Heart left ventricle (tissue), 13 donors: Measurements from ENCODE around the gene CLEC16A.

ENCODE experiments used
- POLR2A ChIP-seq, 2 donors: fragments of 450-650 bp; IDR thresholded peaks; one replicate each; pipeline ENCODE4 v1.6.1; 2017; ENCODE audit warnings: antibody characterized with exemption in 2 of 2, mild to moderate bottlenecking in 2 of 2, moderate library complexity in 2 of 2
- TF ChIP-seq, protein P1 (sequence below), 12 donors: fragments of 200-600 bp; sonication (generic) in 4 of 12; IDR thresholded peaks; one replicate each; pipeline versions ENCODE4 v1.5.0 to v1.8.0; 2018 to 2022; ENCODE audit warnings: antibody characterized with exemption in 12 of 12, mild to moderate bottlenecking in 5 of 12
- donor health status: ischemic (EF 13 %, LVEDD 7.1; RV severe dilation, severe dysfunction).
- donor health status: DM: no; HTN: yes; CAD: no.
- donor health status: DM: no; HTN: no; CAD: no.
- donor health status: ischemic (EF 25% LVEDD 6.9; RV normal size, moderate dysfunction).
- donor health status: ischemic (EF 25% LVEDD 5.7; RV mildly dilated, moderate dysfunction).
- donor health status: ischemic (EF 35%, LVEDD 5.7; RV mildly dilated, moderate dysfunction).
- donor health status: nonischemic (EF 11% LVEDD 7.7; RV severe dilation, severe dysfunction).
- donor health status: DM: yes; HTN: yes; CAD: no.
- donor health status: PGD.
- donor health status: ischemic (EF 29% LVEDD 5.4; RV normal size, mild dysfunction).
- donor health status: nonischemic (EF 23%, LVEDD 6.1; RV moderate dilation, normal function).

DNA sequence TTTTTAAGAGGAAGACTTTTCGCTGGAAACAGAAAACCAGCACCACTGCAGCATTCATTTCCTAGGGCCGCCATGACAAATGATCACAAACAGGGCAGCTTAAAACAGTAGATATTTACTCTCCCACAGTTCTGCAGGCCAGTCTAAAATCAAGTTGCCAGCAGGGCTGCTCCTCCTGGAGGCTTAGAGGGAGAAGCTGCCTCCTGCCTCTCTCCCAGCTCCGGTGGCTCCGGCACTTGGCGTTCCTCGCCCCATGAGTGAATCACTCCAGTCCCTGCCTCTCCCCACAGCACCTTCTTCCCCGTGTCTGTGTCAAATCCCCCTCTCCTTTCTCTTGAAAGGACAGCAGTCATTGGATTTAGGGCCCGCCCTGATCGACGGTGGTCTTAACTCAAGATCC, 239.6 kb downstream of the CLEC16A start:
- TF ChIP-seq, protein P1, sequence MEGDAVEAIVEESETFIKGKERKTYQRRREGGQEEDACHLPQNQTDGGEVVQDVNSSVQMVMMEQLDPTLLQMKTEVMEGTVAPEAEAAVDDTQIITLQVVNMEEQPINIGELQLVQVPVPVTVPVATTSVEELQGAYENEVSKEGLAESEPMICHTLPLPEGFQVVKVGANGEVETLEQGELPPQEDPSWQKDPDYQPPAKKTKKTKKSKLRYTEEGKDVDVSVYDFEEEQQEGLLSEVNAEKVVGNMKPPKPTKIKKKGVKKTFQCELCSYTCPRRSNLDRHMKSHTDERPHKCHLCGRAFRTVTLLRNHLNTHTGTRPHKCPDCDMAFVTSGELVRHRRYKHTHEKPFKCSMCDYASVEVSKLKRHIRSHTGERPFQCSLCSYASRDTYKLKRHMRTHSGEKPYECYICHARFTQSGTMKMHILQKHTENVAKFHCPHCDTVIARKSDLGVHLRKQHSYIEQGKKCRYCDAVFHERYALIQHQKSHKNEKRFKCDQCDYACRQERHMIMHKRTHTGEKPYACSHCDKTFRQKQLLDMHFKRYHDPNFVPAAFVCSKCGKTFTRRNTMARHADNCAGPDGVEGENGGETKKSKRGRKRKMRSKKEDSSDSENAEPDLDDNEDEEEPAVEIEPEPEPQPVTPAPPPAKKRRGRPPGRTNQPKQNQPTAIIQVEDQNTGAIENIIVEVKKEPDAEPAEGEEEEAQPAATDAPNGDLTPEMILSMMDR (IDR thresholded peaks at IDR 0.05) = no peak
- no peak for TF ChIP-seq POLR2A (IDR thresholded peaks at IDR 0.05)
